ENCODE results near the gene HIC1. TPM values are rescaled to one million over a fixed set of nuclear protein-coding genes. Genes with fewer than 3 reads are reported as not detected.
A peak's percentile ranks its signal among the peaks of the same experiment; 100 is the strongest.

Gene HIC1
- total RNA-seq, 1 experiment from 2014 or later, result 1.0 TPM

- Mint-ChIP-seq H3K36me3 (ENCODE audit: insufficient read depth, unreplicated experiment) (peaks cover 57% of the 10 kb centered on the region), H3K4me1 (ENCODE audit: insufficient read depth, unreplicated experiment) (peaks cover 15% of the 10 kb centered on the region), H3K27me3 (ENCODE audit: insufficient read depth, unreplicated experiment) (no peaks in the 10 kb centered on the region), H3K9me3 (ENCODE audit: unreplicated experiment) (no peaks in the 10 kb centered on the region), H3K4me3 (ENCODE audit: unreplicated experiment) (no peak overlapping the region), H3K27ac (ENCODE audit: low read depth, unreplicated experiment) (no peak overlapping the region)
- TF ChIP-seq, protein P1, sequence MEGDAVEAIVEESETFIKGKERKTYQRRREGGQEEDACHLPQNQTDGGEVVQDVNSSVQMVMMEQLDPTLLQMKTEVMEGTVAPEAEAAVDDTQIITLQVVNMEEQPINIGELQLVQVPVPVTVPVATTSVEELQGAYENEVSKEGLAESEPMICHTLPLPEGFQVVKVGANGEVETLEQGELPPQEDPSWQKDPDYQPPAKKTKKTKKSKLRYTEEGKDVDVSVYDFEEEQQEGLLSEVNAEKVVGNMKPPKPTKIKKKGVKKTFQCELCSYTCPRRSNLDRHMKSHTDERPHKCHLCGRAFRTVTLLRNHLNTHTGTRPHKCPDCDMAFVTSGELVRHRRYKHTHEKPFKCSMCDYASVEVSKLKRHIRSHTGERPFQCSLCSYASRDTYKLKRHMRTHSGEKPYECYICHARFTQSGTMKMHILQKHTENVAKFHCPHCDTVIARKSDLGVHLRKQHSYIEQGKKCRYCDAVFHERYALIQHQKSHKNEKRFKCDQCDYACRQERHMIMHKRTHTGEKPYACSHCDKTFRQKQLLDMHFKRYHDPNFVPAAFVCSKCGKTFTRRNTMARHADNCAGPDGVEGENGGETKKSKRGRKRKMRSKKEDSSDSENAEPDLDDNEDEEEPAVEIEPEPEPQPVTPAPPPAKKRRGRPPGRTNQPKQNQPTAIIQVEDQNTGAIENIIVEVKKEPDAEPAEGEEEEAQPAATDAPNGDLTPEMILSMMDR (IDR thresholded peaks at IDR 0.05; ENCODE audit: unreplicated experiment), result no peak
- intact Hi-C loops (cut with micrococcal nuclease), result no loop called here
- CTCF ChIA-PET, result interaction anchor here (0.6 to 2.6 kb wide), 4 partner anchors 15 to 287 kb away, joined by 3 to 17 read pairs (median 6); partner anchors contain the start of gene RTN4RL1
- BruUV-seq (replicated peaks), result no TSS peak
- no peak for DNase-seq (ENCODE audit: unreplicated experiment)
- POLR2A ChIA-PET, result interaction anchor here (0.7 to 1.4 kb wide), 3 partner anchors 8 to 70 kb away, joined by 3 to 10 read pairs (median 3); no protein-coding TSS in a partner anchor
These were observed 14.6 kb upstream of the HIC1 start for GRCh38 chr17:2040219-2040827.

- ChIA-PET POLR2A (interaction anchor here (0.5 to 2.2 kb wide), 7 partner anchors 9 to 366 kb away, joined by 3 to 10 read pairs (median 6); partner anchors contain the start of genes RTN4RL1 and TSR1), CTCF (interaction anchor here (0.6 to 2.6 kb wide), 8 partner anchors 16 to 376 kb away, joined by 3 to 17 read pairs (median 3); partner anchors contain the start of gene RTN4RL1)
- H3K4me1 Mint-ChIP-seq (ENCODE audit: insufficient read depth, unreplicated experiment), result peaks cover 15% of the 10 kb centered on the region
- no peaks in the 10 kb centered on the region for H3K9me3 Mint-ChIP-seq (ENCODE audit: unreplicated experiment)
- no peaks in the 10 kb centered on the region for H3K27me3 Mint-ChIP-seq (ENCODE audit: insufficient read depth, unreplicated experiment)
- H3K36me3 Mint-ChIP-seq (ENCODE audit: insufficient read depth, unreplicated experiment), result peaks cover 57% of the 10 kb centered on the region
- no peak overlapping the region for H3K27ac Mint-ChIP-seq (ENCODE audit: low read depth, unreplicated experiment)
- no peak for DNase-seq (ENCODE audit: unreplicated experiment)
- BruUV-seq (replicated peaks), result no TSS peak
- intact Hi-C loops (cut with micrococcal nuclease), result no loop called here
- peak overlapping the region; percentile 99 for H3K4me3 Mint-ChIP-seq (ENCODE audit: unreplicated experiment)
- TF ChIP-seq, protein P1 (IDR thresholded peaks at IDR 0.05; ENCODE audit: unreplicated experiment), result no peak
These were observed 13.9 kb upstream of the HIC1 start for GRCh38 chr17:2040942-2041560.

DNA sequence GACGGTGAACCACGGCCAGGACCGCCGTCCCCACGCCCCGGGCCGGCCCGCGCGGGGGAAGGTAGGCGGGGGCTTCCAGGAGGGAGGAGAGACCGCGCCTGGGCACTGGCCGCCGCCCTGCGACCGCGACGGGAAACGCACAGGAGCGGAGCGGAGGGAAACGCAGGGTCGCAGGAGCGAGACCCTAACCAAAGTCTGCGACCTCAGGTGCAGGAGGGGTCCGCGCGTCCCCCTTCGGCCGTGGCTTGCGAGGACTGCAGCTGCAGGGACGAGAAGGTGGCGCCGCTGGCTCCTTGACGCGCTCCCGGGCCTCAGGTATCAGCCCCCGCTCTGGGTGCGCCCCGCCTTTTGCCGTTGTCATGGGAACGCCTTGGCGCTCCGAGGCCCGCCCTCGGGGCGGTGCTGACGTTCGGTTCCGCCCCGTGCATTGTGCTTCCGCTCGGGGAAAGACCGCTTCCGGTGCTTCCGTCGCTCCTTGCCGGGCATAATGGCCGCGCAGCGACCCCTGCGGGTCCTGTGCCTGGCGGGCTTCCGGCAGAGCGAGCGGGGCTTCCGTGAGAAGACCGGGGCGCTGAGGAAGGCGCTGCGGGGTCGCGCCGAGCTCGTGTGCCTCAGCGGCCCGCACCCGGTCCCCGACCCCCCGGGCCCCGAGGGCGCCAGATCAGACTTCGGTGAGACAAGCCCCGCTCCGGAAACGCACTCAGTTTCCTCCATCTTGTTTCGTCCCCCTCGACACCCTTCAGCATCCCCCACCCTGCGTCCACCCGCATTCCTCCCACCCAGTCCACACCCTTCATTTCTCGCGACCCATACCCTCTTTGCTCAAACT is 13.1 kb upstream of the HIC1 start, which contains the start of gene OVCA2:
Gene OVCA2 (plus strand): TSS at position 462 of the 829 bp plus-strand sequence. CDS start 26 bp downstream, at position 488.
- peaks cover 15% of the 10 kb centered on the region for H3K4me1 Mint-ChIP-seq (ENCODE audit: insufficient read depth, unreplicated experiment)
- intact Hi-C loops (cut with micrococcal nuclease), result no loop called here
- CTCF ChIA-PET, result interaction anchor here (0.6 to 2.6 kb wide), 8 partner anchors 39 to 375 kb away, joined by 3 to 17 read pairs (median 3); no protein-coding TSS in a partner anchor

More for the DNA sequence above, 13.1 kb upstream of the HIC1 start, which contains the start of gene OVCA2:
- Mint-ChIP-seq H3K4me3 (ENCODE audit: unreplicated experiment) (peak within 1 kb of the TSS; percentile 99), H3K36me3 (ENCODE audit: insufficient read depth, unreplicated experiment) (peaks cover 49% of the 10 kb centered on the region), H3K27ac (ENCODE audit: low read depth, unreplicated experiment) (peak within 1 kb of the TSS; percentile 98), H3K27me3 (ENCODE audit: insufficient read depth, unreplicated experiment) (no peaks in the 10 kb centered on the region), H3K9me3 (ENCODE audit: unreplicated experiment) (no peaks in the 10 kb centered on the region)
- DNase-seq (ENCODE audit: unreplicated experiment), result peak; percentile 95
- TF ChIP-seq, protein P1 (IDR thresholded peaks at IDR 0.05; ENCODE audit: unreplicated experiment), result peak; percentile 18
- no TSS peak for BruUV-seq (replicated peaks)
- POLR2A ChIA-PET, result interaction anchor here (0.5 to 2.2 kb wide), 10 partner anchors 10 to 593 kb away, joined by 3 to 10 read pairs (median 4); partner anchors contain the start of genes RTN4RL1 and TSR1

Measured in MCF 10A (cell line).